ENCODE measurements around the gene ADCY2.

DNA sequence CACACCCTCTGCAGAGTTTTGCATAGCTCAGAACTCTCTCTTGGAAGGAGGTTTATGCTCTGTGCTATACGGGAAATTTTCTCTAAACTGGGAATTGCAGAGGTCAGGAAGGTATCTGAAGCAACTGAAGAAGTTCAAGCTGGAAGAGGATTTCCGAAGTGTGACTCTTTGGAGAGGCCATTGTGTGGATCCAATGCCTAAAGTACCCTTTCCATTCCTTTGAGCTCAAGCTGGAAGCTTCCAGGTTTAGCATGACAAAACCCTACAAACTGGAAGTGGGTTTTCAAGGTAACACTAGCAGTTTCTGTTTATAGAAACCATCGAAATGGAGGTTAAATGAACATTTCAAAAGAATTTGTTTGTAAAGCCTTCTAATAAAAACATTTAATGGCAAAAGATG is 267.9 kb downstream of the ADCY2 start:
- TF ChIP-seq, protein P1, sequence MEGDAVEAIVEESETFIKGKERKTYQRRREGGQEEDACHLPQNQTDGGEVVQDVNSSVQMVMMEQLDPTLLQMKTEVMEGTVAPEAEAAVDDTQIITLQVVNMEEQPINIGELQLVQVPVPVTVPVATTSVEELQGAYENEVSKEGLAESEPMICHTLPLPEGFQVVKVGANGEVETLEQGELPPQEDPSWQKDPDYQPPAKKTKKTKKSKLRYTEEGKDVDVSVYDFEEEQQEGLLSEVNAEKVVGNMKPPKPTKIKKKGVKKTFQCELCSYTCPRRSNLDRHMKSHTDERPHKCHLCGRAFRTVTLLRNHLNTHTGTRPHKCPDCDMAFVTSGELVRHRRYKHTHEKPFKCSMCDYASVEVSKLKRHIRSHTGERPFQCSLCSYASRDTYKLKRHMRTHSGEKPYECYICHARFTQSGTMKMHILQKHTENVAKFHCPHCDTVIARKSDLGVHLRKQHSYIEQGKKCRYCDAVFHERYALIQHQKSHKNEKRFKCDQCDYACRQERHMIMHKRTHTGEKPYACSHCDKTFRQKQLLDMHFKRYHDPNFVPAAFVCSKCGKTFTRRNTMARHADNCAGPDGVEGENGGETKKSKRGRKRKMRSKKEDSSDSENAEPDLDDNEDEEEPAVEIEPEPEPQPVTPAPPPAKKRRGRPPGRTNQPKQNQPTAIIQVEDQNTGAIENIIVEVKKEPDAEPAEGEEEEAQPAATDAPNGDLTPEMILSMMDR (IDR thresholded peaks at IDR 0.05), result no peak
- TF ChIP-seq POLR2A (IDR thresholded peaks at IDR 0.05), result no peak
